H54 (cell line): ENCODE data around the gene SP3.

Experiments
- DNase-seq: peaks from one replicate; pipeline ENCODE4 v3.0.0; 2011; ENCODE audit warnings: low spot score, mixed read lengths; ENCODE audit not compliant: insufficient read length
- FAIRE-seq: peaks from 3 replicates; lab custom pipeline; 2011; peaks lifted over from hg19 to GRCh38; lab: Jason Lieb, UNC
- POLR2A ChIP-seq: IDR thresholded peaks from 2 replicates; pipeline ENCODE4 v1.6.1; 2011; ENCODE audit warnings: low read depth, mild to moderate bottlenecking, low read length

Gene SP3

GRCh38 chr2:173886613-173887012 lies 78.6 kb downstream of the SP3 start:
- DNase-seq, result no peak
- TF ChIP-seq POLR2A, result no peak
- FAIRE-seq, result no peak

- no peak for TF ChIP-seq POLR2A
- FAIRE-seq, result peak; percentile 60
- DNase-seq, result peak; percentile 12
Observed at GRCh38 chr2:173884025-173884802, 81.0 kb downstream of the SP3 start.

- DNase-seq (no peak), FAIRE-seq (no peak)
- no peak for TF ChIP-seq POLR2A
Observed at GRCh38 chr2:173881886-173882285, 83.3 kb downstream of the SP3 start.

- no peak for DNase-seq
- no peak for TF ChIP-seq POLR2A
- FAIRE-seq, result no peak
Observed at GRCh38 chr2:173881461-173881860, 83.7 kb downstream of the SP3 start.

- TF ChIP-seq POLR2A, result no peak
- FAIRE-seq (no peak), DNase-seq (no peak)
Observed at GRCh38 chr2:173880561-173880960, 84.6 kb downstream of the SP3 start.

- no peak for TF ChIP-seq POLR2A
- no peak for DNase-seq
- FAIRE-seq, result no peak
Observed at GRCh38 chr2:173876833-173877413, 88.2 kb downstream of the SP3 start.

GRCh38 chr2:173874894-173875237 lies 90.3 kb downstream of the SP3 start:
- no peak for TF ChIP-seq POLR2A
- DNase-seq (no peak), FAIRE-seq (no peak)

GRCh38 chr2:173874003-173874893 lies 90.9 kb downstream of the SP3 start:
- DNase-seq (no peak), FAIRE-seq (no peak)
- no peak for TF ChIP-seq POLR2A

GRCh38 chr2:173872714-173873113 lies 92.5 kb downstream of the SP3 start:
- DNase-seq, result no peak
- TF ChIP-seq POLR2A, result no peak
- no peak for FAIRE-seq

- no peak for FAIRE-seq
Observed at GRCh38 chr2:173869244-173870229, 95.6 kb downstream of the SP3 start.

GRCh38 chr2:173868406-173868805 lies 96.8 kb downstream of the SP3 start:
- no peak for DNase-seq
- TF ChIP-seq POLR2A, result no peak
- no peak for FAIRE-seq

More at GRCh38 chr2:173869244-173870229, 95.6 kb downstream of the SP3 start:
- DNase-seq, result no peak
- no peak for TF ChIP-seq POLR2A

GRCh38 chr2:173866874-173867618 lies 98.1 kb downstream of the SP3 start:
- no peak for TF ChIP-seq POLR2A
- FAIRE-seq (no peak), DNase-seq (no peak)
